ENCODE data around the gene UBE2V1. TPM values are rescaled to one million over a fixed set of nuclear protein-coding genes. Genes with fewer than 3 reads are reported as not detected.

The UBE2V1 gene
- polyA plus RNA-seq, 1 of the 3 experiments (the other 2 are of a cell fraction) = 99.7 TPM

GRCh38 chr20:50056408-50056926 lies 56.5 kb downstream of the UBE2V1 start:
- Histone ChIP-seq H2AFZ (ENCODE audit: low read depth) (no peak overlapping the region), H3K4me1 (ENCODE audit: control insufficient read depth in 1 of 2, insufficient read depth in 2 of 2, low read depth in 1 of 2, low read length in 1 of 2) (peaks cover 6 to 37% of the 10 kb centered on the region in 2 experiments; a peak in 3 of 4 replicates), H3K4me2 (no peak overlapping the region), H3K9me2 (no peaks in the 10 kb centered on the region), H3K79me2 (ENCODE audit: insufficient read depth) (no peaks in the 10 kb centered on the region), H3K27ac (ENCODE audit: low read depth in 2 of 2, low read length in 1 of 2) (peak overlapping the region in 1 of 2 experiments; percentile 24; a peak in 2 of 4 replicates), H3K36me3 (replicated peaks in 1 of 2; ENCODE audit: control insufficient read depth in 1 of 2, insufficient read depth in 2 of 2, low read length in 1 of 2) (no peaks in the 10 kb centered on the region), H3K4me3 (ENCODE audit: low read depth in 2 of 2, low read length in 1 of 2) (no peak overlapping the region), H3K27me3 (ENCODE audit: insufficient read depth) (no peaks in the 10 kb centered on the region), H3F3A (replicated peaks; ENCODE audit: insufficient read depth) (peaks cover 4% of the 10 kb centered on the region), H3K9me3 (no peaks in the 10 kb centered on the region), H3K9ac (no peak overlapping the region), H4K20me1 (ENCODE audit: insufficient read depth) (no peaks in the 10 kb centered on the region)
- ChIA-PET POLR2A (interaction anchor here (0.6 to 1.5 kb wide), 2 partner anchors 44 to 73 kb away, joined by 3 read pairs; no protein-coding TSS in a partner anchor), CTCF (interaction anchor here (1.3 to 5.2 kb wide), 2 partner anchors 15 to 77 kb away, joined by 7 to 29 read pairs; no protein-coding TSS in a partner anchor)
- no peak for TF ChIP-seq YY1 (IDR thresholded peaks at IDR 0.05; ENCODE audit: low read depth)
- TF ChIP-seq ELF1 (IDR thresholded peaks at IDR 0.05) = no peak
- no peak for TF ChIP-seq REST (IDR thresholded peaks at IDR 0.05; ENCODE audit: low read depth, low read length)
- no peak for TF ChIP-seq FOSL2 (IDR thresholded peaks at IDR 0.05; ENCODE audit: borderline replicate concordance, low read depth)
- no peak for TF ChIP-seq JUND (IDR thresholded peaks at IDR 0.05)
- no peak for TF ChIP-seq SMC3 (IDR thresholded peaks at IDR 0.05; ENCODE audit: low read depth, low read length)
- TF ChIP-seq FOXJ3 (CRISPR knock-in tag; IDR thresholded peaks at IDR 0.05) = no peak
- no peak for TF ChIP-seq IRF3 (IDR thresholded peaks at IDR 0.05; ENCODE audit: low read depth, low read length)
- no peak for TF ChIP-seq EZH2phosphoT487 (IDR thresholded peaks at IDR 0.05; ENCODE audit: borderline replicate concordance, low read depth)
- TF ChIP-seq POLR2AphosphoS5 (IDR thresholded peaks at IDR 0.05; ENCODE audit: low read depth, low read length) = no peak
- no peak for TF ChIP-seq USF2 (IDR thresholded peaks at IDR 0.05; ENCODE audit: borderline replicate concordance, low read depth, low read length)
- TF ChIP-seq EP300 (IDR thresholded peaks at IDR 0.05; ENCODE audit: borderline replicate concordance in 1 of 2, low read depth in 1 of 2, low read length in 1 of 2) = no peak
- TF ChIP-seq CTCF (IDR thresholded peaks at IDR 0.05) = no peak
- no peak for TF ChIP-seq RFX5 (IDR thresholded peaks at IDR 0.05; ENCODE audit: low read length)
- TF ChIP-seq NRF1 (IDR thresholded peaks at IDR 0.05; ENCODE audit: low read depth, low read length) = no peak
- no peak for TF ChIP-seq MEF2A (IDR thresholded peaks at IDR 0.05; ENCODE audit: borderline replicate concordance, low read depth)
- no peak for TF ChIP-seq TCF12 (IDR thresholded peaks at IDR 0.05)
- DNase-seq = no peak
- 98% methylated on average over 8 of the region's 9 CpGs for WGBS (ENCODE audit: low lambda C conversion rate)

All from SK-N-SH (cell line).